H1 (cell line): ENCODE measurements around the gene TMEM154.

Experiments used
- ASH2L ChIP-seq: fragments of 200-600, 300-600 bp; sonication (generic); IDR thresholded peaks from one replicate; pipeline ENCODE4 v1.7.1; 2017; ENCODE audit warnings: low read length
- CBX8 ChIP-seq: fragments of 300-800, 300-1000 bp; sonication (generic); IDR thresholded peaks from 2 replicates; pipeline ENCODE4 v1.7.1; 2016; ENCODE audit warnings: low read depth, low read length, borderline replicate concordance
- CTCF ChIP-seq, 3 experiments: IDR thresholded peaks; 1 replicate in 2 of 3; 2 replicates in 1 of 3; pipeline versions ENCODE4 v1.5.1 to v1.6.1; 2011; ENCODE audit warnings: low read length in 3 of 3, mild to moderate bottlenecking in 3 of 3, inconsistent platforms in 2 of 3, low read depth in 1 of 3, moderate library complexity in 1 of 3; ENCODE audit not compliant: insufficient read depth in 1 of 3; ENCODE audit errors: control extremely low read depth in 1 of 3
- EP300 ChIP-seq, 2 experiments: IDR thresholded peaks; 1 replicate in 1 of 2; 2 replicates in 1 of 2; pipeline ENCODE4 v1.6.1; 2011 to 2012; ENCODE audit warnings: low read depth in 2 of 2, low read length in 2 of 2, mild to moderate bottlenecking in 2 of 2, borderline replicate concordance in 1 of 2, inconsistent platforms in 1 of 2, moderate library complexity in 1 of 2
- EZH2 ChIP-seq: fragments of 200-600 bp; sonication (generic); IDR thresholded peaks from 2 replicates; pipeline ENCODE4 v1.7.1; 2012; ENCODE audit warnings: low read depth, mild to moderate bottlenecking, moderate library complexity, low read length, inconsistent platforms; ENCODE audit not compliant: severe bottlenecking
- HDAC2 ChIP-seq, 2 experiments: fragments of 300-600 bp in 1 of 2; sonication (generic) in 1 of 2; IDR thresholded peaks; 2 replicates each; pipeline ENCODE4 v1.6.1; 2011 to 2012; ENCODE audit warnings: low read depth in 2 of 2, low read length in 2 of 2, mild to moderate bottlenecking in 2 of 2, moderate library complexity in 2 of 2, borderline replicate concordance in 1 of 2, inconsistent platforms in 1 of 2
- KDM4A ChIP-seq: IDR thresholded peaks from one replicate; pipeline ENCODE4 v1.7.1; 2012; ENCODE audit warnings: low read depth, mild to moderate bottlenecking, moderate library complexity, low read length, inconsistent platforms; ENCODE audit not compliant: severe bottlenecking
- POLR2A ChIP-seq, 2 experiments: IDR thresholded peaks; 1 replicate in 1 of 2; 2 replicates in 1 of 2; pipeline ENCODE4 v1.6.1; 2011; ENCODE audit warnings: low read depth in 2 of 2, low read length in 2 of 2, mild to moderate bottlenecking in 2 of 2; ENCODE audit errors: control extremely low read depth in 1 of 2
- POLR2AphosphoS5 ChIP-seq: IDR thresholded peaks from 2 replicates; pipeline ENCODE4 v1.6.1; 2011; ENCODE audit warnings: low read depth, low read length
- SIN3A ChIP-seq, 2 experiments: IDR thresholded peaks in 1 of 2; conservative IDR thresholded peaks in 1 of 2; 2 replicates each; pipeline ENCODE4 v1.6.1; 2011 to 2012; ENCODE audit warnings: low read length in 2 of 2, improper control_type of control experiment in 1 of 2, low read depth in 1 of 2, mild to moderate bottlenecking in 1 of 2

- TF ChIP-seq CTCF (IDR thresholded peaks at IDR 0.05; ENCODE audit: control extremely low read depth in 1 of 3, insufficient read depth in 1 of 3, low read depth in 1 of 3, low read length in 3 of 3) (no peak), SIN3A (conservative IDR thresholded peaks at IDR 0.05 in 1 of 2, IDR thresholded peaks at IDR 0.05 in 1 of 2; ENCODE audit: low read depth in 1 of 2, low read length in 2 of 2) (no peak), EZH2 (no peak), ASH2L (no peak), HDAC2 (IDR thresholded peaks at IDR 0.05; ENCODE audit: borderline replicate concordance in 1 of 2, low read depth in 2 of 2, low read length in 2 of 2) (no peak), POLR2AphosphoS5 (no peak), CBX8 (no peak), EP300 (IDR thresholded peaks at IDR 0.05; ENCODE audit: borderline replicate concordance in 1 of 2, low read depth in 2 of 2, low read length in 2 of 2) (no peak), POLR2A (IDR thresholded peaks at IDR 0.05; ENCODE audit: control extremely low read depth in 1 of 2, low read depth in 2 of 2, low read length in 2 of 2) (no peak), KDM4A (no peak)
Observed at GRCh38 chr4:152704788-152705187, 25.0 kb upstream of the TMEM154 start.
